GM12892 (cell line): ENCODE measurements around the gene THBS1.

Source experiments
- POLR2A ChIP-seq: IDR thresholded peaks from 2 replicates; pipeline ENCODE4 v1.6.1; 2011; ENCODE audit warnings: low read depth, low read length, control low read depth
- POLR2AphosphoS5 ChIP-seq: IDR thresholded peaks from 2 replicates; pipeline ENCODE4 v1.6.1; 2011; ENCODE audit warnings: low read depth, low read length, control low read depth
- TAF1 ChIP-seq: IDR thresholded peaks from 2 replicates; pipeline ENCODE4 v1.6.1; 2011; ENCODE audit warnings: low read depth, mild to moderate bottlenecking, control low read depth, low read length, borderline replicate concordance

GRCh38 chr15:39595338-39596221 lies 14.7 kb downstream of the THBS1 start:
- TF ChIP-seq TAF1 (no peak), POLR2A (no peak), POLR2AphosphoS5 (no peak)
